NCI-H748 treated with DMSO at 0.1 percent for 48 hours (cell line): Measurements from ENCODE around the gene SUB1.
"Not testable (repeated sequence)": the region's sequence is repeated elsewhere in the genome, so short reads cannot be mapped to it uniquely, and the experiment has no call there.

ENCODE experiments used
- DNase-seq: peaks from one replicate; lab custom pipeline; 2025; lab: John Stamatoyannopoulos, UW

SUB1 gene

DNA sequence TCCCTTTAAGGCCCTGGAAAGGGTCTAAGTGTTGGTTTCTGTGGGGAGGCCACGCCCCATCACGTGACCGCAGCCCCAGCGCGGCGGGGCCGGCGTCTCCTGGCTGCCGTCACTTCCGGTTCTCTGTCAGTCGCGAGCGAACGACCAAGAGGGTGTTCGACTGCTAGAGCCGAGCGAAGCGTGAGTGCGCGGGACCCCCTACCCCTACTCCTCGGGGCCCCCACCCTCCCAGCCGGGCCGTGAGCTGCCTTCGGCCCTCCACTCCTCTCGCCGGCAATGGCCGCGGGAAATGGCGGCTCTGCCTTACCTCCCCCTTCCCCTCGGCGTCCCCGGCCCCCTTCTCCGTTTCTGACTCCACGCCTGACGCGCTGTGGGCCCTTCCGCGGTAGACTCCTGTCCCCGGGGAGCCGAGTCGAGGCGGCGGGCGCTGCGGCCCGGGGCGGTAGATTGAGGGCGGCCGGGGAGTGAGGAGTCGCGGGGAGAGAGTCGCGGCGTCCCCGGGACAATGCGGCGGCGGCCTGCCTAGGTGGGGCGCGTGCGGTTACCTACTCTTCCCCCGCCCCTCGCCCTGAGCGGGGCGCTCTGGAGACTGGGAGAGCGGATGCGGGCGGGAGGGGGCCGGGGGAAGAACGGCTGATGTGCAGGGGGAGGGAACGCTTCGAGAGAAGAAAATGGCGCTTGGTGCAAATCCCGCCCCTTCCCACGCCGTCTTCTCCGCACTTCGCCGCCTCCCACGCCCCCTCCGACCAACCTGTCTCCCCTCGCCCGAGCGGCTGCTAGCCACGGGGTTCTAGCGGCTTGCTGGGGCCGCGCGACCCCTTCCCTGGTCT is at the start of gene SUB1:
Gene SUB1, plus strand, starts transcription at position 112 of the 830 bp plus-strand sequence. CDS start 2,956 bp downstream, outside the sequence.
- DNase-seq: peak; percentile 99

GRCh38 chr5:32536246-32536645 is 49.1 kb upstream of the SUB1 start:
- DNase-seq: no peak

DNA sequence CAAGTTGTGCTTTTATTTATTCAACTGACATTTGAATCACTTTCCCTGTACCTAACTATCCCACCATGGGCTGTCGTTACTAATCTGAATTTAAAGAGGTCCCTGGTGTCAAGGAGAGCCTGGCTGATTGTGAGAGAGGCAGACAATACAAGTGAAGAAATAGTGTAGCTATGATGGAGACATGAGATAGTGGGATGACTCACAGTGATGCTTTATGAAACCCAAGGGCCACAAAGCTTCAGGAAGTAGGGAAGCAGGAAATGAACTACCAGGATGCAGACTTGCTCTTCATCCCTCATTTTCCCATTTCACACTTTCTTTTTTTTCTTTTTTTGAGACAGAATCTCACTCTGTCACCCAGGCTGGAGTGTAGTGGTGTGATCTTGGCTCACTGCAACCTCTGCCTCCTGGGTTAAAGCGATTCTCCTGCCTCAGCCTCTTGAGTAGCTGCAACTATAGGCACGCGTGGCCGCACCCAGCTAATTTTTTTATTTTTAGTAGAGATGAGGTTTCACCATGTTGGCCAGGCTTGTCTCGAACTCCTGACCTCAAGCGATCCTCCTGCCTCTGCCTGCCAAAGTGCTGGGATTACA is 47.8 kb upstream of the SUB1 start:
- not testable (repeated sequence) for DNase-seq

DNA sequence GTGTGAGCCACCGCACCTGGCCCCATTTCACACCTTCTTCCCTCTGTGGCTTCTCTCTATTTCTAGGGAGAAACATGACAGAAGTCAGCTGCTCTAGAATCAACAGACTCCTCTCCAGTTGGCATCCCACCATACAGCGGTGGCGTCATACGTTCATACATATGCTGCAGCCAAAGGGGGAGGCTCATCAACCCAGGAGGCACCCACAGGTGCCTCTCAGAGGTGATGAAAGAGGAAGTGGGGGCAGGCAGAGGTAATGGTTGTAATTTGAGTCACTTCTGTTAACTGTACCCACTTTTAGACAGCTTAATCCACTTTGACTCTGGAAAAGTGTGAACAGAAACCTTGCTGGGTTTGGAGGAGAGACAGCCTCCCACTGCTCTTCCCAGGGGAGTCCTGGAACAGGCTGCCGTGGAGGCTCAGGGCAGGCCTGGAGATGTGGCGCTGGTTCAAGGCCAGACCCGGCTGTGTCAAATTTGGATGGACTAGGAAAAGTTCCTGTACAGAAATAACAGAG is 47.3 kb upstream of the SUB1 start:
- no peak for DNase-seq

- no peak for DNase-seq
Observed at GRCh38 chr5:32539981-32540845, 45.1 kb upstream of the SUB1 start.

DNA sequence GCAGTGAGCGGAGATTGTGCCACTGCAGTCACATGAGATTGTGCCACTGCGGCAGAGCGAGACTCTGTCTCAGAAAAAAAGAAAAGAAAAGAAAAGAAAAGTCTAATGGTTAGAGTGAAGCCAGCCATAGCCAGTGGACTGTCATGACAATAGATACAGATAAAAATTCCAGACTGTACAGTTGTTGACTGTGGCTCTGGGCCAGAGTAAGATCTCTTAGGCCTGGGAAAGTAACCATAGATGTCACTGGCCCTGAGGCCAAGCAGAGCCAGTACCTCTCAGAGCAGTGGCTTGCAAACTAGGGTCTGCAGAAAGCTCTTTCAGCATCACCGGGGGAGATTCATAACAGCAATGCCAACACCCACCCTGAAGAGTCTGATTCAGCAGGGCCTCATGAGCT is 44.1 kb upstream of the SUB1 start:
- DNase-seq: no peak

GRCh38 chr5:32542216-32543059 is 42.9 kb upstream of the SUB1 start:
- DNase-seq: no peak

GRCh38 chr5:32543291-32543690 is 42.1 kb upstream of the SUB1 start:
- DNase-seq: no peak

DNA sequence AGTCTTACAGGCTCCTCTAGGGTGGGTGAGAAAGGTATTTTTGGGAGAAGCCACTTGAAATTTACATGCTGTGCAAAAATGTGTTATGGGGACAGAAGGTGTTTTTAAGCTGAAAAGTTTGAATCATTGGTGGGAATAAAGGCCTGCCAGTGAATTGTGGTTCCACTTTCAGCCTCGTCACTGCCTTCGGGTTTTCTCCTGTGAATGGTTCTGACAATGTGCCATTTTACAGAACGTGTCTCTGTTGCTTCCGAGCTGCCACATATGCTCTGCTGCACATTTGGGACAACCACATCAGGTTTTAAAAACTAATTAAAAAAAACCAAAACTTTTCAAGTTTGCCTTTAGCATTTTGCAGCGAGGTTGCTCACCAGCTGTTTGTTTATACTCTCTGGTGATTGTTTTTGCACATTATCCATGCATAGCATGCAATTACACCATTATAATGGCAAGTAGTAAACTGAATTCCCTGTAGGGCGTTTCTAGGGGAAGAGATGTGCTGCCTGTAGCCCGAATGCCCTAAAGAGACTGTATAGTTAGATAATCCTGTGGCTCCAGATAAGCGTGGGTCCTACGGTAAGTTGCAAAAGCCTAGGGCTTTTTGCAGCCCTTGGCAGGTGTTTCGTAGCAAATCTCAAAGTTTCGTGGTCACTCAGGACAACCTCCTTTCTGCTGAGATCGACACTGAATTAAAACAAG is 40.1 kb upstream of the SUB1 start:
- DNase-seq: no peak

- no peak for DNase-seq
Observed at GRCh38 chr5:32551194-32551593, 34.2 kb upstream of the SUB1 start.

- DNase-seq: no peak
Observed at GRCh38 chr5:32551865-32552264, 33.5 kb upstream of the SUB1 start.

DNA sequence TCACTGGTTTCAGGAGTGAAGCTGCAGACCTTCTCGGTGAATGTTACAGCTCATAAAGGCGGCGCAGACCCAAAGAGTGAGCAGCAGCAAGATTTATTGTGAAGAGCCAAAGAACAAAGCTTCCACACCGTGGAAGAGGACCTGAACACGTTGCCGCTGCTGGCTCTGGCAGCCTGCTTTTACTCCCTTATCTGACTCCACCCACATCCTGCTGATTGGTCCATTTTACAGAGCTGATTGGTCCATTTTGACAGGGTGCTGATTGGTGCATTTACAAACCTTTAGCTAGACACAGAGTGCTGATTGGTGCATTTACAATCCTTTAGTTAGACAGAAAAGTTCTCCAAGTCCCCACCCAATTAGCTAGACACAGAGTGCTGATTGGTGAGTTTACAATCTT is 32.9 kb upstream of the SUB1 start:
- not testable (repeated sequence) for DNase-seq

DNA sequence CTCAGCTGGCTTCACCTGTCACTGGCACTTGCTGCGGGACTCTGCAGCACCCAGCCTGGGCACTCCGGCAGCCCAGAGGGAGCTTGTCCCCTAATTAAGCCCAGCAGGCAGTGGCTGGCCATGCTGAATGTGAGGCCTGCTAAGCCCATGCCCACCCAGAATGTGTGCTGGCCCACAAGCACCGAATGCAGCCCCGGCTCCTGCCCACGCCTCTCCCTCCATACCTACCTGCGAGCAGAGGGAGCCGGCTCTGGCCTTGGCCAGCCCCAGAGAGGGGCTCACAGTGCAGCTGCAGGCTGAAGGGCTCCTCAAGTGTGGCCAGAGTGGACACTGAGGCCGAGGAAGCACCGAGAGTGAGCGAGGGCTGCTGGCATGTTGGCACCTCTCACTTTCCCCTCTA is 32.4 kb upstream of the SUB1 start:
- DNase-seq: no peak

DNA sequence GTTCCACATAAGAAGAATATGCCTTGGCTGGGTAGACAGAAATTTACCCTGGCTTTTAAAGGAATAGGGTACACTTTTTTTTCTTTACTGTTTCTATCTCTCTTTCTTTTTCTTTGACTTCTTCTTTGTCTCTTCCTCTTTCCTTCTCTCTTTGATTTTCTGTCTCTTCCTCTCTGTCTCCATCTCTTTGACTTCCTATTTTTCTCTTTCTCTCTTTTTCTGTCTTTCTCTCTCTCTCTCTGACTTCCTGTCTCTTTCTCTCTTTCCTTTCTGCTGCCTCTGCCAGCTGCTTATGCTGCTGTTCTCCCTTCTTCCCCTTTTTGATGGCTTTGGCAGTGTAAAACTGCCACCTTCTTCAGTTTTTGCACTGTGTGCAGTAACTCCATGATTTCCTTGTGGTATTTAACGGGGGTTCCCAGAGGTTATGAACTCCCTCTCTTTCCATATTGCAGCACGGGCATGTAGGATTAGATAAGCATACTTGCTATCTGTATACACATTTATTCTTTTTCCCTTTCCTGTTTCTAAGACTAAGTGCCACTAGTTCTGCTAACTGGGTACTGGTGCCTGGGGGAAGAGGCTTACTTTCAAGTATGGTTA is 31.1 kb upstream of the SUB1 start:
- not testable (repeated sequence) for DNase-seq

GRCh38 chr5:32556543-32556942 is 28.8 kb upstream of the SUB1 start:
- not testable (repeated sequence) for DNase-seq

- DNase-seq: no peak
Observed at GRCh38 chr5:32559411-32559810, 25.9 kb upstream of the SUB1 start.

DNA sequence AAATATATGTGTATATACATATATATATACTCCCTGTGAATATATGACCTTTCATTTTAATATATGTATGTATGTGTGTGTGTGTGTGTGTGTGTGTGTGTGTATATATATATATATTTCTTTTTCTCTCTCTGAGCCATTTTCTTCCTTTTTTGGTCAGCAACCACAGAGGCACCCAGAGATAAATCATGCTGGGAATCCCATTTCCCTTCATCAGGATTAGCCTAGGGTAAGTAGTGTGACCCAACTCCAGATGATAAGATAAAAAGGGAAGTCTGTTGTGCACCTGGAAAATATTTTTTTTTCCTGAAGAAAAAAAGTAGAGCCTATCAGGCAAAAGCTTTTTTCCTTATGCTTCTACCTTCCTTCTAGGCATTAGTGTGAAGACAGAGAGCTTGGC is 25.4 kb upstream of the SUB1 start:
- no peak for DNase-seq

DNA sequence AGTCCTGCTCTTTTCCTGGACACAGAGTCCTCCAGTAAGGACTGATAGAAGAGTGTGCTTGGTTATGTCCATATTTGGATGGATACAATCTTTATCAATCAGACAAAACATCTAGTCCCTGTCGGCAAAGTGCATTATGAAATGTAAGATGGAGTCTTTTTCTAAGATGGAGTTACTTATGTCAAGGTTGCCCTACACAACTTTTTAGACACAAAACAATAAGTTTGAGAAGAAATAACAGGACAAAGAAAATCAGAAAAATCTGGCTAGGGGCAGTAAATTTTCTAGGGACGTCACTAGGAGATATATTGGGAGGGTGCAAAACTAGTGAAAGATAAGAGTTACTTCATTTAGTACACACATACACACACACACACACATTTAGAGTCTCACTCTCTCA is 23.3 kb upstream of the SUB1 start:
- DNase-seq: no peak

- no peak for DNase-seq
Observed at GRCh38 chr5:32562843-32563242, 22.5 kb upstream of the SUB1 start.

- no peak for DNase-seq
Observed at GRCh38 chr5:32563614-32564013, 21.7 kb upstream of the SUB1 start.
